Retinal pigment epithelial cell (primary cell): ENCODE results near the gene TTC17.
"Not testable (repeated sequence)": the region's sequence is repeated elsewhere in the genome, so short reads cannot be mapped to it uniquely, and the experiment has no call there.

ENCODE experiments used
- DNase-seq: peaks from one replicate; pipeline ENCODE4 v3.0.0-alpha.2; 2010; ENCODE audit warnings: low read depth
- H3K4me3 ChIP-seq: 2 replicates; pipeline ENCODE4 v1.5.1; 2011; ENCODE audit warnings: mild to moderate bottlenecking, low read length, control low read depth, moderate library complexity
- TF ChIP-seq, protein P1 (sequence below): conservative IDR thresholded peaks from 2 replicates; pipeline ENCODE4 v1.5.1; 2011; ENCODE audit warnings: low read depth, low read length, control low read depth, inconsistent platforms

Gene TTC17

DNA sequence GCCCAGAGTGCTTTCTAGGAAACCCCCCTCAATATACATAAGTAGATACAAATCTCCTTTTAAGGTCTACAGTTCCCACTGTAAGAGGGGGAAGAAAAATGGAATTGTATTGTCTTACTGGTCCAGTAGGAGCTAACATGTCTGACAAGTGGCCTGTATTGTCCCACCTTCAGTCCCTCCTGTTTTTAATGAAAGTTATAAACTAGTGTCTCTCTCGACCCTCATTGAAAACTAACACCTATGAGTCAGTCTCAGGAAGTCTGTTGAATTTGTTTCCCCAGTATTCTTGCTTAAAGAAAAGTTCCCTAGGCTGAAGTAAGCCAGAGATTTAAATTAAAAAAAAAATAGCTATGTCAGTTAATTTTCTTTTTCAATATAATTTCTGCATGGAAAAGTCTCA, 69.3 kb downstream of the TTC17 start:
- DNase-seq, result no peak
- no peak overlapping the region for H3K4me3 ChIP-seq
- TF ChIP-seq, protein P1, sequence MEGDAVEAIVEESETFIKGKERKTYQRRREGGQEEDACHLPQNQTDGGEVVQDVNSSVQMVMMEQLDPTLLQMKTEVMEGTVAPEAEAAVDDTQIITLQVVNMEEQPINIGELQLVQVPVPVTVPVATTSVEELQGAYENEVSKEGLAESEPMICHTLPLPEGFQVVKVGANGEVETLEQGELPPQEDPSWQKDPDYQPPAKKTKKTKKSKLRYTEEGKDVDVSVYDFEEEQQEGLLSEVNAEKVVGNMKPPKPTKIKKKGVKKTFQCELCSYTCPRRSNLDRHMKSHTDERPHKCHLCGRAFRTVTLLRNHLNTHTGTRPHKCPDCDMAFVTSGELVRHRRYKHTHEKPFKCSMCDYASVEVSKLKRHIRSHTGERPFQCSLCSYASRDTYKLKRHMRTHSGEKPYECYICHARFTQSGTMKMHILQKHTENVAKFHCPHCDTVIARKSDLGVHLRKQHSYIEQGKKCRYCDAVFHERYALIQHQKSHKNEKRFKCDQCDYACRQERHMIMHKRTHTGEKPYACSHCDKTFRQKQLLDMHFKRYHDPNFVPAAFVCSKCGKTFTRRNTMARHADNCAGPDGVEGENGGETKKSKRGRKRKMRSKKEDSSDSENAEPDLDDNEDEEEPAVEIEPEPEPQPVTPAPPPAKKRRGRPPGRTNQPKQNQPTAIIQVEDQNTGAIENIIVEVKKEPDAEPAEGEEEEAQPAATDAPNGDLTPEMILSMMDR, result no peak

- not testable (repeated sequence) for H3K4me3 ChIP-seq, DNase-seq
Observed at GRCh38 chr11:43430916-43431315, 72.2 kb downstream of the TTC17 start.

GRCh38 chr11:43434893-43435292, 76.2 kb downstream of the TTC17 start:
- TF ChIP-seq, protein P1, result no peak
- H3K4me3 ChIP-seq, result no peak overlapping the region
- no peak for DNase-seq

DNA sequence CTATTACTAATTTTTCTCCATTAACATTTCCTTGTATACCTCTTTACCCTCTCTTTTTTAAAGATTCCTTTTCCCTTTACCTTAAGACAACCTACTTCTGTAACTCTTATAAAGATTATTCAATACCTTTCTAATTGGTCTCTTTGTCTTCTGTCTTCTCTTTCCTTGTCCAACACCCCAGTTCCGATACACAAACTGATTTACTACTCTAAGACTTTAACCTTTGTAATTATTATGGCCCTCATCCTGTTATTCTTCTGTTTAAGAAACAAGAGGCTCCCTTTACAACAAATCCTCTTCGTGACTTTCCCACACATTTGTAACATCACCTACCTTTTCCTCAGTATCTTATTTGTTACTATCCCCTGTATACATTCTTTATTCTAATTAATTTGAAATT, 81.8 kb downstream of the TTC17 start:
- no peak overlapping the region for H3K4me3 ChIP-seq
- DNase-seq, result no peak
- TF ChIP-seq, protein P1, result no peak

DNA sequence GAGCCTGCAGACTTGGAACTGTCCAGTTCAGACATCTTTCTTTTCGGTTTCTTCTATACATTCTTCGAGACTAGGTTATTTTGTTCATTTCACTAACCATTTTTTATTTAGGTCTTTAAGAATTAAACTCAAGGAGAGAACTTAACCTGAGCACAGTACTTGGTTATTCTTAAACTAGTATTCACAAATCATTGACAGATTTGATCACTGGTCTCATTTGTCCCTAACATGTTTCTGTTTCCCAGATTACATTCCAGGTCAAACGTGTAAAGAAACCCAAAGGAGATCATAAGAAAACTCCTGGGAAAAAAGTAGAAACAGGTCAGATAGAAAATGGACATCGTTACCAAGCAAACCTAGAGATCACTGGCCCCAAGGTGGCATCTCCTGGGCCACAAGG, 85.1 kb downstream of the TTC17 start:
- TF ChIP-seq, protein P1, result no peak
- DNase-seq, result no peak
- no peak overlapping the region for H3K4me3 ChIP-seq

DNA sequence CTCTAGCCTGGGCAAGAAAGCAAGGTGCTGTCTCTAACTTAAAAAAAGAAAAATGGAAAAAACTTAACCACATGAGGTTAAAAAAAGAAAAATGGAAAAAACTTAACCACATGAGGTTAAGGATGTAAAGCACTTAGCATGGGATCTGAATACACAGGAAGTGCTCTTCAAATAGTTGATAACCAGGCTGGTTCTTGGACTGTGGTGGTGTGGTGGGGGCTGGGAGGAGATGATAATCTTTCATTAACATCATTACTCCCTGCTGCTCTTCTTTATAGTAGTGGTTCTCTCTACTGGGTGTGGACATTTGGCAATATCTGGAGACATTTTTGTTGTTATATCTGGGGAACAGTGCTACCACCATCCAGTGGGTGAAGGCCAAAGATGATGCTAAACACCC, 88.4 kb downstream of the TTC17 start:
- TF ChIP-seq, protein P1, result no peak
- no peak for DNase-seq
- no peak overlapping the region for H3K4me3 ChIP-seq

GRCh38 chr11:43458486-43458885, 99.8 kb downstream of the TTC17 start:
- no peak for DNase-seq
- no peak overlapping the region for H3K4me3 ChIP-seq
- TF ChIP-seq, protein P1, result no peak

- no peak for DNase-seq
- TF ChIP-seq, protein P1, result no peak
- H3K4me3 ChIP-seq, result no peak overlapping the region
Observed at GRCh38 chr11:43459246-43459645, 100.5 kb downstream of the TTC17 start.
